Measurements from ENCODE around the gene DDX21.
"Not testable (repeated sequence)": the region's sequence is repeated elsewhere in the genome, so short reads cannot be mapped to it uniquely, and the experiment has no call there.

The DDX21 gene

DNA sequence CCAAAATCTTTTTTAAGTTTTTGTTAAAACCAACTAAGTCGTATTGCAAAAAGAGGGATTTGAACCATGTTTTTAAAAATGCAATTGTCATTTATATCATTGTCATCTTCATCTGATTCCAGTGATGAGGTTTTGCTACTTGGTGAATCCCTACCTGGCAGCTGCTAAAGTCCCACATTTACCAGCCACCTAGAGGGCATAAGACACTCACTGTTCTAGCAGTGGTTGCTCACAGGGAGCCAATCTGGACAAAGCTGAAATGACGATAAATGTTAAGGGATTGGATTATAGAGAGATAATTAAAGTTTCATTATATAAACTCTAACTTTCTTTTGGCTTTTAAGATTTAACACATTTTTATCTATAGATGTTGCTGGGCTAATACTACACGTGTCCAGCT lies 51.3 kb downstream of the DDX21 start:
- DNase-seq (ENCODE audit: low read depth) = no peak
- TF ChIP-seq, protein P1, sequence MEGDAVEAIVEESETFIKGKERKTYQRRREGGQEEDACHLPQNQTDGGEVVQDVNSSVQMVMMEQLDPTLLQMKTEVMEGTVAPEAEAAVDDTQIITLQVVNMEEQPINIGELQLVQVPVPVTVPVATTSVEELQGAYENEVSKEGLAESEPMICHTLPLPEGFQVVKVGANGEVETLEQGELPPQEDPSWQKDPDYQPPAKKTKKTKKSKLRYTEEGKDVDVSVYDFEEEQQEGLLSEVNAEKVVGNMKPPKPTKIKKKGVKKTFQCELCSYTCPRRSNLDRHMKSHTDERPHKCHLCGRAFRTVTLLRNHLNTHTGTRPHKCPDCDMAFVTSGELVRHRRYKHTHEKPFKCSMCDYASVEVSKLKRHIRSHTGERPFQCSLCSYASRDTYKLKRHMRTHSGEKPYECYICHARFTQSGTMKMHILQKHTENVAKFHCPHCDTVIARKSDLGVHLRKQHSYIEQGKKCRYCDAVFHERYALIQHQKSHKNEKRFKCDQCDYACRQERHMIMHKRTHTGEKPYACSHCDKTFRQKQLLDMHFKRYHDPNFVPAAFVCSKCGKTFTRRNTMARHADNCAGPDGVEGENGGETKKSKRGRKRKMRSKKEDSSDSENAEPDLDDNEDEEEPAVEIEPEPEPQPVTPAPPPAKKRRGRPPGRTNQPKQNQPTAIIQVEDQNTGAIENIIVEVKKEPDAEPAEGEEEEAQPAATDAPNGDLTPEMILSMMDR (conservative IDR thresholded peaks at IDR 0.05; ENCODE audit: control insufficient read depth, insufficient read depth, low read depth, low read length) = no peak
- H3K4me3 ChIP-seq (ENCODE audit: control insufficient read depth, low read depth, low read length) = no peak overlapping the region

DNA sequence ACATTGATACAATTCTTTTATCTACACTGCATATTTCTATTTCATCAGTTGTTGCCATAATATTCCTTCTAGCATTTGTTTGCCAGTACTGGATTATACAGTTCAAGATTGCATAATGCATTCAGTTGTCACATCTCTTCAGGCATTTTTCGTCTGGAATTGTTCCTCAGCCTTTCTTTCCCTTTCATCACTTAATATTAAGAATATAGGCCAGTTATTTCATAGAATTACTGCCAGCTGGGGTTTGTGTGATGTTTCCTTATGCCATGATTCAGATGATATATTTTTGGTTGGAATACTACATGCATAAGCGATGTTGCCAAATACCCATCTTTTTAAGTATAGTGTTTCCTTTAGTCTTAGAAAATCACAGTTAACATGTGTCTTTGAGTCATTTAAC lies 53.4 kb downstream of the DDX21 start:
- peak; percentile 90 for DNase-seq (ENCODE audit: low read depth)
- TF ChIP-seq, protein P1 (conservative IDR thresholded peaks at IDR 0.05; ENCODE audit: control insufficient read depth, insufficient read depth, low read depth, low read length) = no peak
- no peak overlapping the region for H3K4me3 ChIP-seq (ENCODE audit: control insufficient read depth, low read depth, low read length)

DNA sequence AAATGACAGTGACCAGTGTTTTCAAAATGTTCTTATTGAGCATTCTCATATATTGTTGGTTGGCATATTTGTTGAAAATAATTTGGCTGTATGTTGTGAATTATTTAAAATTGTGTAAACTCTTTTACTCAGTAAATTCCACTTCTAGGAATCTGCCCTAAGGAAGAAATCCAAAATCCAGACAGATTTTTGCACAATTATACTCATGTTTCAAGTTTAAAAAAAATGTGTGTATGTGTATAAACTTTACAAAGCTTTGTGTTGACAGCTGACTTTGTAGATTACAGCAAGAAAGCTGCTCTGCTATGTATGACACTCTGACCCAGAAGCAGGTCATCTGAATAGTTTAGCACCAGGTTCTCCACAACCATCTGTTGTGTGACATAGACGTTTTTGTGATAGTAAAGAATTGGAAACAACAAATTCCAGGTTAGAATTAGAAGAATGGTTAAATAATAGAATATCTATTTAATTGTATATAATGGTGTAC lies 54.2 kb downstream of the DDX21 start:
- DNase-seq (ENCODE audit: low read depth) = no peak
- H3K4me3 ChIP-seq (ENCODE audit: control insufficient read depth, low read depth, low read length) = no peak overlapping the region
- TF ChIP-seq, protein P1 (conservative IDR thresholded peaks at IDR 0.05; ENCODE audit: control insufficient read depth, insufficient read depth, low read depth, low read length) = no peak

DNA sequence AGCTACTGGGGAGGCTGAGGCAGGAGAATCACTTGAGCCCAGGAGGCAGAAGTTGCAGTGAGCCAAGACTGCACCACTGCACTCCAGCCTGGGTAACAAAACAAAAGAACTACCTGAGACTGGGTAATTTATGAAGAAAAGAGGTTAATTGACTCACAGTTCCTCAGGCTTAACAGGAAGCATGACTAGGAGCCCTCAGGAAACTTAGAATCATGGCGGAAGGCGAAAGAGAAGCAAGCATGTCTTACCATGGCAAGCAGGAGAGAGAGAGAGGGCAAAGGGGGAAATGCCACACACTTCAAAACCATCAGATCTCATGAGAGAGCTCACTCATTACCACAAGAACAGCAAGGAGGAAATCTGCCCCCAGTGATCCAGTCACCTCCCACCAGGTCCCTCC lies 56.8 kb downstream of the DDX21 start:
- DNase-seq (ENCODE audit: low read depth); H3K4me3 ChIP-seq (ENCODE audit: control insufficient read depth, low read depth, low read length): not testable (repeated sequence)

DNA sequence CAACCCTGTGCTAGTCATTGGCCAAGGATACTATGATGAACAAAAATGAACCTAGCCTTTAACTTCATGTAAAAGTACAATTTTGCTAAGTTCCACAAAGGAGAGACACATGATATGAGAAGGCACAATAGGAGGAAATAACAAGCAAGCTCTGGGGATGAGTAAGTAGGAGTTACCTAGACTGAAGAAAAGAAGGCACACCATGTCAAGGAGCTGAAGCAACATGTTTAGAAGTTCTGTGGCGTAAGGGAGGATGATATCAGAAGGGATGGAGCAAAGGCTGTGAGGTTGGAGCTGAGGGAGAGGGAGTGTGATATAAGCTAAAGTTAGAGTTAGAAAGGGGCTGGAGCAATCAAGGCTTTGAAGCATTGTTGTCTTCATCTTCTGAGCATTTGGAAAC lies 58.2 kb downstream of the DDX21 start:
- DNase-seq (ENCODE audit: low read depth) = no peak
- TF ChIP-seq, protein P1 (conservative IDR thresholded peaks at IDR 0.05; ENCODE audit: control insufficient read depth, insufficient read depth, low read depth, low read length) = no peak
- no peak overlapping the region for H3K4me3 ChIP-seq (ENCODE audit: control insufficient read depth, low read depth, low read length)

DNA sequence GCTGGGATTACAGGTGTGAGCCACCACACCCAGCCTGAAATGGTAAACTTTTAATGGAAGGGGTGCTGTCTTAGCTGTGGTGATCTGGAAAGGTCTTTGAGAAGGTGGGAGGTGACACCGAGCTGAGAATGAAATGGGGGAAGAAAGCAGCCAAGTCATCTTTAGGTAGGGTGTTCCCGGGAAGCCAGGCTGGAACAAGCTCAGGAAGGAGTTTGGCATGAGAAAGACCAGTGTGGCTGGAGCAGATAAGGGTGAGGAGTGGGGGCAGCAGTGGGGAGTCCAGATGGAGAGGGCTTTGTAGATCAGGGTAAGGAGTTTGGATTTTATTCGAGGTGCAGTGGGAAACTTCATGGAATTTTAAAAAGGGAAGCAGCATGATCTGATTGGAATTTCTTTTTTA lies 62.6 kb downstream of the DDX21 start:
- no peak for DNase-seq (ENCODE audit: low read depth)
- TF ChIP-seq, protein P1 (conservative IDR thresholded peaks at IDR 0.05; ENCODE audit: control insufficient read depth, insufficient read depth, low read depth, low read length) = no peak
- H3K4me3 ChIP-seq (ENCODE audit: control insufficient read depth, low read depth, low read length) = no peak overlapping the region

DNA sequence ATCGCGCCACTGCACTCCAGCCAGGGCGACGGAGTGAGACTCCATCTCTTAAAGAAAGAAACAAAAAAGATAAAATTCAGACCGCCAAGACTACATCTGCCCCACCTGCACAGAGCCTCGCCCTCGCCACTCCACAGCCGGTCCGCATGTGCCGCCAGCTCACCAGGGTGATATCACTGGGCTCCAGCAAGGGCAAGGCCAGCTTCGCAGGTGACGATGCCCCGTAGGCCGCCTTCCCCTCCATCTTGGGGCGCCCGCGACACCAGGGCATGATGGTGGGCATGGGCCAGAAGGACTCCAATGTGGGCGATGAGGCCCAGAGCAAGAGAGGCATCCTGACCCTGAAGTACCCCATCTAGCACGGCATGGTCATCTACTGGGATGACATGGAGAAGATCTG lies 66.6 kb downstream of the DDX21 start:
- TF ChIP-seq, protein P1 (conservative IDR thresholded peaks at IDR 0.05; ENCODE audit: control insufficient read depth, insufficient read depth, low read depth, low read length) = no peak
- no peak overlapping the region for H3K4me3 ChIP-seq (ENCODE audit: control insufficient read depth, low read depth, low read length)

More for the DNA sequence above, 66.6 kb downstream of the DDX21 start:
- DNase-seq (ENCODE audit: low read depth) = no peak
